Measurements from ENCODE around the gene GAS2L2. TPM values are rescaled to one million over a fixed set of nuclear protein-coding genes. Genes with fewer than 3 reads are reported as not detected.

Gene GAS2L2
- total and polyA plus RNA-seq, 2 of the 8 experiments (the other 6 are each of a cell fraction or from before 2014, with no cell fraction given) = 0.09 to 0.13 TPM

- Histone ChIP-seq H2BK20ac (ENCODE audit: low read length) (no peak overlapping the region), H2AFZ (ENCODE audit: low read length) (no peak overlapping the region), H3K27ac (ENCODE audit: low read depth, low read length) (no peak overlapping the region), H4K20me1 (replicated peaks in 1 of 2; ENCODE audit: control insufficient read depth in 1 of 2, insufficient read depth in 2 of 2, low read length in 2 of 2) (peaks cover 0 to 4% of the 10 kb centered on the region in 2 experiments), H3K4me3 (ENCODE audit: extremely low read depth in 1 of 4, insufficient read depth in 2 of 4, low read depth in 3 of 4, low read length in 4 of 4) (no peak overlapping the region), H2AK5ac (ENCODE audit: low read depth, low read length) (no peak overlapping the region), H2BK5ac (ENCODE audit: low read depth, low read length) (no peak overlapping the region), H3K4me1 (replicated peaks in 1 of 4; ENCODE audit: control insufficient read depth in 3 of 4, insufficient read depth in 4 of 4, low read length in 3 of 4) (no peaks in the 10 kb centered on the region), H3K27me3 (replicated peaks in 1 of 4; ENCODE audit: control insufficient read depth in 3 of 4, extremely low read depth in 1 of 4, insufficient read depth in 3 of 4, low read length in 3 of 4) (no peaks in the 10 kb centered on the region), H3K36me3 (ENCODE audit: control insufficient read depth in 2 of 4, insufficient read depth in 4 of 4, low read length in 3 of 4) (0 out of 8 replicates have a peak, but pooled peaks cover 0 to 6% (median 0%) of the 10 kb centered on the region in 4 experiments), H4K5ac (ENCODE audit: insufficient read length, low read depth, low read length) (no peak overlapping the region), H3K56ac (replicated peaks; ENCODE audit: insufficient read length, low read depth, low read length) (no peak overlapping the region), H2BK12ac (ENCODE audit: low read depth, low read length) (no peak overlapping the region), H4K91ac (replicated peaks; ENCODE audit: insufficient read length, low read length) (no peak overlapping the region), H3K23me2 (ENCODE audit: low read depth, low read length) (no peaks in the 10 kb centered on the region), H3K9me3 (ENCODE audit: insufficient read depth in 2 of 2, low read depth in 1 of 2, low read length in 1 of 2) (no peaks in the 10 kb centered on the region), H3K9ac (replicated peaks in 1 of 4; ENCODE audit: extremely low read depth in 1 of 4, low read depth in 3 of 4, low read length in 3 of 4) (no peak overlapping the region), H3K23ac (ENCODE audit: insufficient read length) (no peak overlapping the region), H3K4ac (replicated peaks; ENCODE audit: insufficient read length, low read depth, low read length) (no peak overlapping the region), H3K14ac (ENCODE audit: insufficient read length) (no peak overlapping the region), H3K4me2 (ENCODE audit: insufficient read depth in 1 of 2, low read depth in 2 of 2, low read length in 2 of 2) (no peak overlapping the region), H3K79me2 (ENCODE audit: control insufficient read depth in 1 of 2, insufficient read depth in 2 of 2, low read length in 2 of 2) (no peaks in the 10 kb centered on the region), H2BK15ac (ENCODE audit: low read length) (no peak overlapping the region), H3K79me1 (ENCODE audit: low read depth, low read length) (no peaks in the 10 kb centered on the region; the same call in 1 of the 2 replicates), H3K18ac (ENCODE audit: extremely low read depth, low read length) (no peak overlapping the region), H2BK120ac (replicated peaks; ENCODE audit: low read depth, low read length) (no peak overlapping the region), H4K8ac (ENCODE audit: extremely low read depth, insufficient read depth, low read length) (no peak overlapping the region)
- CTCF ChIA-PET (ENCODE audit: partially characterized antibody) = no interaction called here
- DNase-seq (ENCODE audit: low read depth in 1 of 2, low spot score in 2 of 2) = no peak
- no peak for FAIRE-seq
- POLR2A ChIA-PET (ENCODE audit: partially characterized antibody) = no interaction called here
- WGBS, 2 experiments (ENCODE audit: extremely low coverage in 1 of 2, insufficient coverage in 1 of 2, insufficient read length in 1 of 2, insufficient replicate concordance in 2 of 2, low coverage in 1 of 2, low lambda C conversion rate in 2 of 2, missing lambda C conversion rate in 1 of 2) = 75% methylated on average over 6 of the region's 6 CpGs; no CpG with 5 or more reads in 1 of the 2 experiments
- TF ChIP-seq EP300 (IDR thresholded peaks at IDR 0.05; ENCODE audit: borderline replicate concordance in 1 of 2, low read depth in 2 of 2, low read length in 2 of 2) = no peak
Observed at GRCh38 chr17:35700150-35700549, 52.9 kb downstream of the GAS2L2 start.
